GM21423 (cell line): ENCODE measurements around the gene NAV2.

ENCODE experiments used
- ATAC-seq: cut with Tn5 transposase; IDR thresholded peaks from one replicate; pipeline ENCODE4 v1.9.1; 2021; ENCODE audit warnings: mild to moderate bottlenecking, moderate library complexity; ENCODE audit not compliant: unreplicated experiment

NAV2 gene

GRCh38 chr11:20031155-20032001 is 318.7 kb downstream of the NAV2 start:
- ATAC-seq, result no peak

GRCh38 chr11:20032127-20032526 is 319.5 kb downstream of the NAV2 start:
- no peak for ATAC-seq

GRCh38 chr11:20032577-20033260 is 320.1 kb downstream of the NAV2 start:
- ATAC-seq, result no peak

- no peak for ATAC-seq
Observed at GRCh38 chr11:20033806-20034205, 321.2 kb downstream of the NAV2 start.

GRCh38 chr11:20034941-20035340 is 322.3 kb downstream of the NAV2 start:
- ATAC-seq, result no peak

GRCh38 chr11:20035375-20035700 is 322.7 kb downstream of the NAV2 start:
- ATAC-seq, result no peak

GRCh38 chr11:20035701-20036601 is 323.3 kb downstream of the NAV2 start:
- no peak for ATAC-seq

GRCh38 chr11:20036626-20037335 is 324.1 kb downstream of the NAV2 start:
- no peak for ATAC-seq

GRCh38 chr11:20037396-20038153 is 324.9 kb downstream of the NAV2 start:
- no peak for ATAC-seq

- ATAC-seq, result no peak
Observed at GRCh38 chr11:20038412-20038811, 325.8 kb downstream of the NAV2 start.

GRCh38 chr11:20038972-20039371 is 326.3 kb downstream of the NAV2 start:
- ATAC-seq, result no peak

- ATAC-seq, result no peak
Observed at GRCh38 chr11:20041499-20041898, 328.9 kb downstream of the NAV2 start.

GRCh38 chr11:20042045-20042639 is 329.5 kb downstream of the NAV2 start:
- no peak for ATAC-seq

- ATAC-seq, result no peak
Observed at GRCh38 chr11:20042811-20043341, 330.2 kb downstream of the NAV2 start.

GRCh38 chr11:20043992-20044391 is 331.4 kb downstream of the NAV2 start:
- ATAC-seq, result no peak

- no peak for ATAC-seq
Observed at GRCh38 chr11:20045098-20045688, 332.6 kb downstream of the NAV2 start.

GRCh38 chr11:20046416-20046815 is 333.8 kb downstream of the NAV2 start:
- ATAC-seq, result no peak

- no peak for ATAC-seq
Observed at GRCh38 chr11:20047006-20047768, 334.6 kb downstream of the NAV2 start.
